ENCODE measurements around the gene BTNL3.

The BTNL3 gene

GRCh38 chr5:181047921-181048320 is 59.3 kb downstream of the BTNL3 start:
- DNase-seq (ENCODE audit: low read depth) = no peak

- DNase-seq (ENCODE audit: low read depth) = no peak
These were observed 61.4 kb downstream of the BTNL3 start for GRCh38 chr5:181050016-181050415.

GRCh38 chr5:181051841-181052671 is 63.4 kb downstream of the BTNL3 start:
- no peak for DNase-seq (ENCODE audit: low read depth)

- no peak for DNase-seq (ENCODE audit: low read depth)
These were observed 64.2 kb downstream of the BTNL3 start for GRCh38 chr5:181052672-181053487.

GRCh38 chr5:181053488-181054121 is 65.0 kb downstream of the BTNL3 start:
- DNase-seq (ENCODE audit: low read depth) = no peak

GRCh38 chr5:181054138-181054537 is 65.5 kb downstream of the BTNL3 start:
- no peak for DNase-seq (ENCODE audit: low read depth)

GRCh38 chr5:181054871-181055459 is 66.3 kb downstream of the BTNL3 start:
- DNase-seq (ENCODE audit: low read depth) = no peak

Measured in stromal cell of bone marrow (primary cell).